GM23248 (cell line): ENCODE results near the gene POLR1E. TPM values are rescaled to one million over a fixed set of nuclear protein-coding genes. Genes with fewer than 3 reads are reported as not detected.

Experiments used
- DNase-seq: peaks from one replicate; pipeline ENCODE4 v3.0.0-alpha.2; 2015
- H2AFZ ChIP-seq: fragments of 200-600 bp; sonication (generic); 2 replicates; pipeline ENCODE4 v1.6.1; 2016; ENCODE audit warnings: antibody characterized with exemption
- H3F3A ChIP-seq: fragments of 200-600 bp; sonication (generic); 2 replicates; pipeline ENCODE4 v1.6.1; 2016; ENCODE audit warnings: mild to moderate bottlenecking, antibody characterized with exemption, mixed run types; ENCODE audit not compliant: insufficient read depth
- H3K27ac ChIP-seq: fragments of 200-600 bp; sonication (generic); 2 replicates; pipeline ENCODE4 v1.5.1; 2016; ENCODE audit warnings: mild to moderate bottlenecking
- H3K27me3 ChIP-seq: fragments of 200-600 bp; sonication (generic); replicated peaks from 2 replicates; pipeline ENCODE4 v1.6.1; 2016; ENCODE audit warnings: mild to moderate bottlenecking; ENCODE audit not compliant: insufficient read depth
- H3K36me3 ChIP-seq: fragments of 200-600 bp; sonication (generic); 2 replicates; pipeline ENCODE4 v1.6.1; 2016; ENCODE audit warnings: low read depth, mild to moderate bottlenecking
- H3K4me1 ChIP-seq: fragments of 200-600 bp; sonication (generic); 2 replicates; pipeline ENCODE4 v1.6.1; 2016; ENCODE audit warnings: mild to moderate bottlenecking; ENCODE audit not compliant: insufficient read depth
- H3K4me2 ChIP-seq: fragments of 200-600 bp; sonication (generic); one replicate; pipeline ENCODE4 v1.6.1; 2016; ENCODE audit warnings: mild to moderate bottlenecking; ENCODE audit not compliant: unreplicated experiment
- H3K4me3 ChIP-seq: fragments of 200-600 bp; sonication (generic); 2 replicates; pipeline ENCODE4 v1.5.1; 2016; ENCODE audit warnings: mild to moderate bottlenecking
- H3K79me2 ChIP-seq: fragments of 200-600 bp; sonication (generic); 2 replicates; pipeline ENCODE4 v1.6.1; 2016; ENCODE audit warnings: mild to moderate bottlenecking; ENCODE audit not compliant: insufficient read depth
- H3K9ac ChIP-seq: fragments of 200-600 bp; sonication (generic); 2 replicates; pipeline ENCODE4 v1.6.1; 2016; ENCODE audit warnings: mild to moderate bottlenecking
- H3K9me2 ChIP-seq: fragments of 200-600 bp; sonication (generic); 2 replicates; pipeline ENCODE4 v1.6.1; 2016; ENCODE audit warnings: mixed run types, mild to moderate bottlenecking, moderate library complexity; ENCODE audit not compliant: insufficient read depth
- H3K9me3 ChIP-seq: fragments of 200-600 bp; sonication (generic); one replicate; pipeline ENCODE4 v1.6.1; 2017; ENCODE audit warnings: low read depth
- H4K20me1 ChIP-seq: fragments of 200-600 bp; sonication (generic); 2 replicates; pipeline ENCODE4 v1.6.0; 2016; ENCODE audit not compliant: insufficient read depth
- EZH2 ChIP-seq: fragments of 200-600 bp; sonication (generic); IDR thresholded peaks from 2 replicates; pipeline ENCODE4 v1.6.1; 2018; ENCODE audit warnings: antibody characterized with exemption, mild to moderate bottlenecking; ENCODE audit not compliant: insufficient read depth, poor library complexity, severe bottlenecking
- EZH2phosphoT487 ChIP-seq: fragments of 200-600 bp; sonication (generic); IDR thresholded peaks from 2 replicates; pipeline ENCODE4 v1.6.1; 2018; ENCODE audit warnings: antibody characterized with exemption, moderate library complexity, mild to moderate bottlenecking, low read depth; ENCODE audit not compliant: insufficient read depth
- WGBS, 2 experiments: methylation state at CpG; one replicate each; pipeline ENCODE4 v1.1.6; 2015 to 2017; ENCODE audit warnings: low lambda C conversion rate in 2 of 2, low coverage in 1 of 2; ENCODE audit errors: missing lambda C conversion rate in 2 of 2; 5-methylcytosine and 5-hydroxymethylcytosine counted together
- in situ Hi-C: fragments of 300-500 bp; cut with MboI; formaldehyde crosslinking; loops from 2 replicates; pipeline ENCODE4 v1.15.0; 2020
- polyA plus RNA-seq: library from polyadenylated mRNA; unstranded; fragments of >200 nt; fragmentation: Nextera tagmentation; extraction: Ambion mirVana; gene quantifications from 2 replicates; pipeline ENCODE4 v1.2.1, GENCODE V29; 2016
- total RNA-seq: library from RNA; depleted of rRNA; stranded (reverse); fragments of >200 nt; shearing (Covaris generic); gene quantifications from 2 replicates; pipeline ENCODE4 v1.2.3, GENCODE V29; 2014

POLR1E gene
- total and polyA plus RNA-seq, 2 experiments from 2014 or later = 16.9 to 27.5 TPM

DNA sequence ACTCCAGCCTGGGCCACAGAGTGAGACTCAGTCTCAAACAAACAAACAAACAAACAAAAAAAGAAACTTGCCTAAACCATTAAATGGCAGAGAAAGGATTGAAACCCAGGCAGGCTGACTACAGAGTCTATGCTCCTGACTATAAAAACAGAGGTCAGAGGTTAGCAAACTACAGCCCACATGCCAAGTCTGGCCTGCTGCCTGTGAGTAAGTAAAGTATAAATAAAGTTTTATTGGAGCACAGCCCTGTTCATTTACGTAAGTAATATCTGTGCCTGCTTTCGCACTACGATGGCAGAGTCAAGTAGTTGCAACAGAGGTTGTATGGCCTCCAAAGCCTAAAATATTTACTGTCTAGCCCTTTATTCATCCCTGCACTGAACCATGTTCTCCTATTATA, 11.6 kb downstream of the POLR1E start:
- in situ Hi-C loops = loop anchor here (25.0 kb wide), 1 partner anchor 890 kb away; the partner anchor contains the start of gene ALDH1B1
- H2AFZ ChIP-seq = no peak overlapping the region
- no peaks in the 10 kb centered on the region for H3F3A ChIP-seq
- no peak overlapping the region for H3K9ac ChIP-seq
- peaks cover 54% of the 10 kb centered on the region for H3K36me3 ChIP-seq
- no peak overlapping the region for H3K4me2 ChIP-seq
- H3K4me1 ChIP-seq = no peaks in the 10 kb centered on the region
- no peak overlapping the region for H3K27ac ChIP-seq
- 99% methylated on average over 3 of the region's 3 CpGs for WGBS, 2 experiments
- H3K9me3 ChIP-seq = no peaks in the 10 kb centered on the region
- no peak for DNase-seq
- H3K4me3 ChIP-seq = no peak overlapping the region
- H3K27me3 ChIP-seq = no peaks in the 10 kb centered on the region
- no peak for TF ChIP-seq EZH2phosphoT487
- TF ChIP-seq EZH2 = no peak
- H3K9me2 ChIP-seq = no peaks in the 10 kb centered on the region
- no peaks in the 10 kb centered on the region for H4K20me1 ChIP-seq
- H3K79me2 ChIP-seq = no peaks in the 10 kb centered on the region

DNA sequence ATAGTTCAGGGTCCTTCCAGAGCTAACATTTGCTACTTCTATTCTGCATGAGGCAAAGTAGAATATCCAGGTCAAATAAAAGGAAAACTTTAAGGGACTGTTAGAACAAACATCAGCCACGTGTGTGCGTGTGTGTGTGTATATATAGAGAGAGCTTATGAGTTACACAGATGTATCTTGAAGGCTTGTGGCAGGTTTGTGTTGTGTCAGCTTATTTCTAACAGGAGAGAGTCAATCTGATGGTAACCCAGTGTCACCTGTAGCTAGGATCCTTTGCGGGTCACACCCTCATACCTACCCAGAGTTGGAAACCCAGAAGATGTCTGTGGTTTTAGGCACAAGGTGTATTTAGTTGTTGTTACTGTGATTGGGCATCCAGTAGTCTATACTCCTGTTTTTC, 12.7 kb downstream of the POLR1E start:
- no peak for TF ChIP-seq EZH2
- no peak for TF ChIP-seq EZH2phosphoT487
- no peaks in the 10 kb centered on the region for H4K20me1 ChIP-seq
- H3K4me1 ChIP-seq = no peaks in the 10 kb centered on the region
- peaks cover 43% of the 10 kb centered on the region for H3K36me3 ChIP-seq
- no peak for DNase-seq
- H3K79me2 ChIP-seq = no peaks in the 10 kb centered on the region
- H3K27ac ChIP-seq = no peak overlapping the region
- in situ Hi-C loops = loop anchor here (25.0 kb wide), 1 partner anchor 889 kb away; the partner anchor contains the start of gene ALDH1B1
- WGBS, 2 experiments = 94 to 100% methylated on average over 3 of the region's 3 CpGs
- no peaks in the 10 kb centered on the region for H3K9me2 ChIP-seq
- no peak overlapping the region for H3K9ac ChIP-seq
- H3K27me3 ChIP-seq = no peaks in the 10 kb centered on the region
- no peak overlapping the region for H3K4me3 ChIP-seq
- no peaks in the 10 kb centered on the region for H3F3A ChIP-seq
- H2AFZ ChIP-seq = no peak overlapping the region
- no peaks in the 10 kb centered on the region for H3K9me3 ChIP-seq
- no peak overlapping the region for H3K4me2 ChIP-seq

GRCh38 chr9:37499297-37499696, 13.5 kb downstream of the POLR1E start:
- Histone ChIP-seq H3K9ac (no peak overlapping the region), H3K9me2 (no peaks in the 10 kb centered on the region), H3K27ac (no peak overlapping the region), H3F3A (no peaks in the 10 kb centered on the region), H3K9me3 (no peaks in the 10 kb centered on the region), H3K4me2 (no peak overlapping the region), H3K36me3 (peaks cover 39% of the 10 kb centered on the region), H3K4me1 (no peaks in the 10 kb centered on the region), H3K27me3 (no peaks in the 10 kb centered on the region), H3K79me2 (no peaks in the 10 kb centered on the region), H2AFZ (no peak overlapping the region), H4K20me1 (no peaks in the 10 kb centered on the region), H3K4me3 (no peak overlapping the region)
- TF ChIP-seq EZH2 (no peak), EZH2phosphoT487 (no peak)
- no peak for DNase-seq
- WGBS, 2 experiments = 98 to 100% methylated on average over 6 of the region's 6 CpGs
- in situ Hi-C loops = loop anchor here (25.0 kb wide), 1 partner anchor 888 kb away; the partner anchor contains the start of gene ALDH1B1

- H3K4me1 ChIP-seq = no peaks in the 10 kb centered on the region
- H3K27me3 ChIP-seq = no peaks in the 10 kb centered on the region
Measured at GRCh38 chr9:37501957-37502596, 16.3 kb downstream of the POLR1E start.

More at GRCh38 chr9:37501957-37502596, 16.3 kb downstream of the POLR1E start:
- Histone ChIP-seq H3K9me2 (no peaks in the 10 kb centered on the region), H3K79me2 (no peaks in the 10 kb centered on the region), H3K9ac (no peak overlapping the region), H3K27ac (no peak overlapping the region), H3K4me3 (no peak overlapping the region), H3K36me3 (peaks cover 23% of the 10 kb centered on the region; the same call in 1 of the 2 replicates), H3K9me3 (no peaks in the 10 kb centered on the region), H3K4me2 (no peak overlapping the region), H4K20me1 (no peaks in the 10 kb centered on the region), H3F3A (no peaks in the 10 kb centered on the region), H2AFZ (no peak overlapping the region)
- 100% methylated on average over 2 of the region's 2 CpGs for WGBS, 2 experiments
- no peak for TF ChIP-seq EZH2phosphoT487
- no peak for TF ChIP-seq EZH2
- no peak for DNase-seq
- in situ Hi-C loops = no loop called here
